GM19372 (cell line): ENCODE measurements around the gene HOXC11.

Source experiments
- ATAC-seq: cut with Tn5 transposase; IDR thresholded peaks from one replicate; pipeline ENCODE4 v1.9.1; 2021; ENCODE audit warnings: mild to moderate bottlenecking, low read depth, moderate library complexity; ENCODE audit not compliant: unreplicated experiment

HOXC11 gene

DNA sequence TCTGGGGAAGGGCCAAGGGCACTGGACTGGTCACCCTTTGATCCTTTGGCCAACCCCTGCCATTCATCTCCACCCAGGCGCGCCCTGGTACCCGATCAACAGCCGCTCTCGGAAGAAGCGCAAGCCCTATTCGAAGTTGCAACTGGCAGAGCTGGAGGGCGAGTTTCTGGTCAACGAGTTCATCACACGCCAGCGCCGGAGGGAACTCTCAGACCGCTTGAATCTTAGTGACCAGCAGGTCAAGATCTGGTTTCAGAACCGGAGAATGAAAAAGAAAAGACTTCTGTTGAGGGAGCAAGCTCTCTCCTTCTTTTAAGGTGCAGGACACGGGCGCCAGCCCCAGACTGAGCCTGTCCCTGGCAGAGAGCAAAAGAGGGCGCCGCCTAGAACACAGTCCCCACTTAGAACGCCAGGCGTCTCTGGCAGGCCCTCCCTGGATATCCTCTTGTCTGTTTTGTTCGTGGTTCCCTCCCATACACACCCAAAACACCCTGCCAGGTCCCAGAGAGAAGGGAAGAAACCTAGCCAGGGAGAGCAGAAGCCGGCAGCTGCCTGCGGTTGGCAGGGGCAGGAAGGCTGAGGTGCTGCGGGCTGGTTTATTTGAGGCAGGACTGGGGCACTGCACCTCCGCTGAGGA, 16.6 kb upstream of the HOXC11 start:
- no peak for ATAC-seq

GRCh38 chr12:53956914-53957536, 15.9 kb upstream of the HOXC11 start:
- ATAC-seq, result no peak

DNA sequence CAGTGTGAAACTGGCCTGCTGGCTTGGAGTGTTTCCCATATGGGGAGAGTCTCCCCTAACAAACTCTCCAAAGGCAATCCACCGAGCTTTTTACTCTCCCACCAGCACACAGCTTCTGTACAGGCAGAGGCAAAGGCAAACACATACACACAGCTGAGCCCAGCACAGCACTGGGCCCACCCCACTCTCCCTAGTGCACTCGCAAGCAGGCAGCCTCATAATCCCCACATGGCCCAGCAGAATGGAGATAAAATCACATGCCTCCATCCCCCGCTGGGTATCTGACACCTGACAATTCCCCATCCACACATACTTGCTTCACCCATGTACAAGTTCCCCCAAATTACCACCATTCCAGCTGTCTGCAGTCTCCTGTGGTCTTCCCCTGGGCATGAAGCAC, 14.8 kb upstream of the HOXC11 start:
- no peak for ATAC-seq

DNA sequence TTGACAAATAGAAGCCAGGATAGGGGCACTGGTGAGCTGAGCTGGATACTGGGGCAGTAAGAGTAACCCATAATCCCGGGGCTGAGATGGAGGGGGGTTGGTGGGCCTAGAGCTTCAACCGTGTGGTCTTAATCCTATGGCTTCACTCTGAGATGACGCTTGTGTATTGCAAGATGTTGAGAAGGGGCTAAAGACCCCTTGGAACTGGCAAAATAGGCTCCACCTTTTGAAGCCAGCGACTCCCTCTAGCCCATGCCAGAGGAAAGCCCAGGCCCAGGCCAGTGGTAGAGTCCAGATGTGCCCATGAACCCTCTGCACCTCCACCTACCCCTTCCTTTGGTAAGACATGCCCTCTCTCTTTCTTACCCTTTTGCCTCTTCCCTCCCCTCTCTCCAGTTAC, 13.6 kb upstream of the HOXC11 start:
- no peak for ATAC-seq

- no peak for ATAC-seq
Measured at GRCh38 chr12:53960187-53961024, 12.5 kb upstream of the HOXC11 start.

- ATAC-seq, result no peak
Measured at GRCh38 chr12:53961025-53961761, 11.7 kb upstream of the HOXC11 start.

GRCh38 chr12:53963005-53963404, 9.9 kb upstream of the HOXC11 start:
- no peak for ATAC-seq

DNA sequence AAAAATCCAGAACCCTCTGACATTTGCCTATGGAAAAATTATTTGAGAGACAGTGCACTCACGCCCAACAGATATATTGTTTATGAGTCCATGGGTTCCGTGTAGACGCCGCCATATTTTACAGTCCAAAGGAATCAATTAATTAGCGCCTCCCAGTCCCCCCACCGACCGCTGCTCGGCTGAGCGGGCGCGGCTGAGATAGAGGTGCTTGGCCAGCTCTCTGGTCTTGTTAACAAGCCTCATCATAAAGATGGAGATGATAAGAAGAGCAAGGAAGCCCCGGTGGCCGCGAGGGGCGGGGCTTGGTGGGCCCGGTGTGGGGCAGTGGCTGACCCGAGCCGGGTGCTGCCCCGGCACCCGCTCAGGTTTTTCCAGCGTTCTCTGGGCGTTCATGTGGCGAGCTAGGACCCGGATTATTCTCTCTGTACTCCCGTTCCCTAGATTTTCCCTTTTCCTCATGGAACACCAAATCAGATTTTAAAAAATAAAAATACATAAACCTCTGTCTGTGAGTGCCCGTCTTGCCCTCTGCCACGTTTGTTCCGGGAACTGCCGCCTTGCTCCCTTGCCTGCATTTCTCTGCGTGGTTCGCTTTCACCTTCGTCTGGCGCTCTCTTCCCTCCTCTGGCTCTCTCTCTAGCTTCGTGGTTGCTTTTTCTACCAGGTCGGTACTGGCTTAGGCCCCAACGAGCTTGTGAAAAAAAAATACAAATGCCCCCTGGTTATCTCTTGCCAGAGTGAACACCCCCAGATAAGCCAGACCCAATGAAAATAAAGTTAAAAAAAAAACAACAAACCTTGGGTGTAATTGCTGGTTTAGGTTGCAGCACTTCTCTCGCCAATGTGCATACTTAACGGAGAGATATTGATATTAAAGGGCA, 9.3 kb upstream of the HOXC11 start:
- no peak for ATAC-seq

- no peak for ATAC-seq
Measured at GRCh38 chr12:53964315-53964713, 8.6 kb upstream of the HOXC11 start.

- ATAC-seq, result no peak
Measured at GRCh38 chr12:53965281-53966084, 7.4 kb upstream of the HOXC11 start.

DNA sequence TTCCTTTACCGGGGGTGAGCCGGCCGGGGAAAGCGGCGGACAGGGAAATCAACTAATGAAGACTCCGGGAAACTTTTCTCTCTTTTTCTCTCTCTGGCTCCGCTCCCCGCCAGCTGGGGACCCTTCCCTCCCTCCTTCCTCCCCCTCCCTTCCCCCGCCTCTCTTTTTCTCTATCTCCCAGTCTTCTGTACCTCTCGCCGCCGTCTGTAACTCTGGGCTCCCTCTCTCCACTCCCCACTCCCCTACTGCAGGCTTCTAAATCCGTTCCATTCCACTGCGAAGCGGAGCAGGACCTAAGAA, 6.9 kb upstream of the HOXC11 start:
- no peak for ATAC-seq

DNA sequence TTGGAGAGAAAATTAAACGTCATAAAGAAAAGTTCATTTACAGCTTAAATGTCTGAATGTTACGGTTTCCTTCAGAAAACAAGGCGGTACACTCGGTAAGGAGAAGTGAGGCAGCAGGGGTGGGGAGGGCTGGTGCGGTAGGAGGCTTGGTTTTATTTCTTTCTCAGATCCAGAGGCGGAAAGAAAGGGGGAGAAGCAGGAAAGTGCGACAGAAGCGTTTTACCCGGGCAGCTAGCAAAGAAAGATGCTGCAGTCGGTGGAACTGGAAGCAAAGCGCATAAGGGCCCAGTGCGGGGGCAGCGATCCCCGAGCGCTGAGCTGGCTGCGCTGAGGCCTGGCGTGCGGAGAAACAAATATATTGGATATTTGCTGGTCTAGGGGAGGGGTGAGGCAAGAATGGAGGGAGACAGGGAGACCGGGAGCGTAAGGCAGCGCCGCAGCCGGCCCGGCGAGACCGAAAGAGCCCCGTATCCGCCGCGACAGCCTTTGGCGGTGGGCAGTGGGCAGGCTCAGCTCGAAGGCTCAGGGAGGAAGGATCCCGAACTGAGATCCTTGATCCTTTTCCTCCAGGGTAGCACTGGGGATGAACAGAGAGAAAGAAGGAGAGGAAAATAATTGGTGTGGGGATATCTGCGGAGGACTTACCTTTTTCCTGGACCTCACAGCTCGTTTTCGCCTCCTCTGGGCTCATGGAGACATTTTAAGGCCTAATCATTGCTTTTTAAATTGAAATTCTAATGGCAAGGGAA, 6.4 kb upstream of the HOXC11 start:
- no peak for ATAC-seq

- no peak for ATAC-seq
Measured at GRCh38 chr12:53967421-53967925, 5.5 kb upstream of the HOXC11 start.

- no peak for ATAC-seq
Measured at GRCh38 chr12:53968214-53969127, 4.5 kb upstream of the HOXC11 start.

DNA sequence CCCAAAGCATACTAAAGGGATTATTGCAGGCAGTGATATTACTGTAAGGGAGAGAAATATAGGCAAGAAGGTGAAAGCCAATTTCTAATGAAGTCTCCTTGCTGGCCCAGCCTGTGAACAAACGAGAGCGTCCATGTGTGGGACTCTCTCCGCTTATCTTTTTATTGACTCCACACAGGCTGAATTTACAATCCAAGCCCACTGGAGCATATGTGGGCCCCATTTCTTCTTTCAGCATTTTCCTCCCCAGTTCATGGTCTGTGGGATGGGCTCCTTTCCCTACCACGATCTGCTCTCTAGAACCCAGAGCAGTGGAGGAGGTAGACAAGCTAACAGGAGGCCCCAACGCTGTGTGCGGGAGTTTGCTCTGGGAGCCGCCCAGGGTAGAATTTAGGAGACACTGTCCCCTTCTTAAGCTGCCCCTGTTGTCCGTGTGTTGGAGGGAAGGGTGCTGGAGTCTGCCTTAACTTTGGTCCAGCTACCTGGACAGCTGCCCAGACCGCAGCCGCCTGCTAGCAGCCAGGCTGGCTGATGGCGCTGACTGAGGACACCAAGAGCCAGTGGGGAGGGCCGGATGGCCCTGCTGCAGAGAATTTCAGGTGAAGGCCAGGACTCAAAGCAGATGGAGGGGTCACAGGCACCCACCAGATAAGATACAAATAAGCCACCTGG, 3.2 kb upstream of the HOXC11 start:
- no peak for ATAC-seq

- ATAC-seq, result no peak
Measured at GRCh38 chr12:53970451-53970850, 2.5 kb upstream of the HOXC11 start.

GRCh38 chr12:53971129-53971528, 1.8 kb upstream of the HOXC11 start:
- no peak for ATAC-seq
